ENCODE results near the gene STXBP2. TPM values are rescaled to one million over a fixed set of nuclear protein-coding genes. Genes with fewer than 3 reads are reported as not detected.

Gene STXBP2
- total RNA-seq, 1 donor from 2014 or later, result 215 TPM

DNA sequence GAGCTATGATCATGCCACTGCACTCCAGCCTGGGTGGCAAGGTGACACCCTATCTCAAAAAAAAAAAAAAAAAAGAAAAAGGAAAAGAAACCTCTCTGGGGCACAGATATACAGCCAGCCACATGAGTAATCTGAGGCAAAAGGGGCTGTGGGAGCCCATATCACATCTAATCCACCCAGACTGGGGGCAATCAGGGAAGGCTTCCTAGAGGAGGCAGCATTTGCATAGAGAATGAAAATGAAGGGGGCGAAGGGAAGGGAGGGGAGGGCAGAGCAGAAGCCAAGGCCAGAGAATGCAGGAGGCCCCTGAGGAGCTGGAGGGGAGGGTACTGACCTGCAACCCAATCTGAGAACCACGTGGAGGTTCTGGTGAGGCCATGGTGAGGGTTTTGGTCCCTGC, 13.2 kb downstream of the STXBP2 start:
- no peak for DNase-seq (ENCODE audit: low spot score)

DNA sequence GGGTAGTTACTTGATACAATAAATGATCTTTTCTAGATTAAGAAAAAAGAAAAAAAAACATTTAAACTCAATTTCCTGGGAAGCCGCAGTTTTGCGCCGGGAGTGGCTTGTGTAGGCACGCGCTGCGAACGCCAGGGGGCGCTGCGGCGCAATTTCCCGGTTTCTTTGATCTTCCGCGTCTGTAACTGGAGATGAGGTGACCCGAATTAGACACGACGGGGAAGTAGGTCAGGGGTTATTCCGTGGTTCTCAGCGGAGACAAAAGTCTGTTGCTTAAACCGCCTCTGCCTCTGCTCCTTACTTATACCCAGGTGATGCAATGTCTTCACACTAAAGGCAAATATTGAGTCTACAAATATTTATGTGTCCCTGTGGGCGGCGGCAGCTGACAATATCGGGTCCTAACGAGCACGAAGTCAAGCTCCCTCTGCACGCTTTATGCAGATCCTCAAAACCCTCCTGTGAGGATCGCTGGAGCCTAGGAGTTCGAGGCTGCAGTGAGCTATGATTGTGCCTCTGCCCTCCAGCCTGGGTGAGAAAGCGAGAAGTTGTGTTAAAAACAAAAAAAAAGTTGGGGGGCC, 15.2 kb downstream of the STXBP2 start:
- peak; percentile 85 for DNase-seq (ENCODE audit: low spot score)

DNA sequence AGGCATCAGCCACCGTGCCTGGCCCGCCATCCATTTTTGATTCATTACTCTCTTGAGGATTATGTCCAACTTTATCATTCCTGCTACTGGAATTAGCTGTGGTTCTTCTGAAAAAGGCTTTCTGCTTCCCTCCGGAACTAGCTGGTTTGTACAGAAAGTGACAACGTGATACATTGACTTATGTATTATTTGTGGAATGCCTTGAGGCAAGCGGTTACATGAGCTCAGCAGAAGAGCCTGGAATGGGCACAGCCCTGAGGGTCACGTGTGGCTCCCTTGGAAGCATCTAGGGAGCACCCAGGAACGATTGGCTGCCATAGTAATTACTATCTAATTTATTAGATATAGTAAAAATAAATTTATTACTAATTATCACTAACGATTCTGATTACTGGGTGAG, 17.5 kb downstream of the STXBP2 start:
- no peak for DNase-seq (ENCODE audit: low spot score)

DNA sequence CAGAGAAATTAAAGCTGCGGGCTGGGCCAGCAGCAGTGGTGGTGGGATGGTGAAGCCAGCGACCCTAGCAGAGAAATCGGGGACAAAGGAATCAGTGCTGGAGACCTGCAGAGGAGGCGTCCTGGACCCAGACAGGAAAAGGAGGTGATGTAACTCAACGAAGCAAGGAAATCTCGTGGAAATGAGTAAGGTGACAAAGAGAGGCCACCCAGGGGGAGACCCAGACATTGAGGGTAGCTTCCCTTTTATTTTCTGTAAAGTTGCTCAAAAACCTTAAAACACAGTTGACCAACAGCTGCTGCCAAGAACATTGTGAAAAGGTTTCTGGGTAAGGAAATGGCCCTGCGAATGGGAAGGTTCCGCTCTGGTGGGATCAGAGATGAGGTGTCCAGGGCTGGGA, 18.7 kb downstream of the STXBP2 start:
- no peak for DNase-seq (ENCODE audit: low spot score)

DNA sequence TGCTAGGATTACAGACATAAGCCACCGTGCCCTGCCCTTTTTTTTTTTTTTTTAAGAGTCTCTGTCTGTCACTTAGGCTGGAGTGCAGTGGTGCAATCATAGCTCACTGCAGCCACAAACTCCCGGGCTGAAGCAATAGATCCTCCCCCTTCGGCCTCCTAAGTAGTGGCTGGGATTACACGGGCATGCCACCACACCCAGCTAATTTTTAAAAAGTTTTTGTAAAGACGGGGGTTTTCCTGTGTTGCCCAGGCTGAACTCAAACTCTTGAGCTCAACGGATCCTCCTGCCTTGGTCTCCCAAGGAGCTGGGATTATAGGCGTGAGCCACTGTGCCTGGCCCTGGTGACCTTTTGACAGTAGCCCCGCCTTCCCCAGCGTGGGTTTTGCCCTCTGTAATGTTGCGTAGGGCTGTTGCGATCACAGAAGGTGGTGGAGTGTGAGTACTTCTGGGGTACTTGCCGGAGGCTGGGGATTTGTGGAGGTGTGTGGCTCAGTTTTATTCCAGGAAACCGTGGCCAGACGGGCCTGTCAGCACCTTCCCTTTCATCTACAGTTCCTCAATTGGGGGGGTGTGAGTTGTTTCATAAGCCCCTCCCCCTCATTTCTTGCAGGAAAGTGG, 20.3 kb downstream of the STXBP2 start:
- DNase-seq (ENCODE audit: low spot score), result no peak

DNA sequence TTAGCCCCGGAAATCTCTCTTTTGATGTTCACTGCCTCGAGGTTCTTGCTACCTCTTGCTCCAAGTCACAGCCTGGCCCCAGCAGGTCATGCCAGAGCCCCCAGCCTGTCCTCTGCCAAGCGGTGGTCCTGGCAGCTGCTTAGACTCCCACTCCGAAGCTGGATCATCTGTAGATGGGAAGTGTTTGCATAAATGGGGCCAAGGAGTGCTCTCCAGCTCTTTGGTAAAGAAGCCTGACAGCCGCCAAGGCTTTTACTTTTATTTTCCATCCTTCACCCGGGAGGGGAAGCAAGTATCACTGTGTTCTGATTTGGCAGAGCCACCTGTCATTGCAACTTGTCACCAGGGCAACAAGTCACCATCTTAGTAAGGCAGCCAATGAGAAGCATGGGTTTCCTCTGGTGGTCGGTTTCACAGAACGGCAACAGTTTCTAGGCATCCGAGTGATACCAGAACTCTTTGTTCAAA, 21.3 kb downstream of the STXBP2 start:
- no peak for DNase-seq (ENCODE audit: low spot score)

DNA sequence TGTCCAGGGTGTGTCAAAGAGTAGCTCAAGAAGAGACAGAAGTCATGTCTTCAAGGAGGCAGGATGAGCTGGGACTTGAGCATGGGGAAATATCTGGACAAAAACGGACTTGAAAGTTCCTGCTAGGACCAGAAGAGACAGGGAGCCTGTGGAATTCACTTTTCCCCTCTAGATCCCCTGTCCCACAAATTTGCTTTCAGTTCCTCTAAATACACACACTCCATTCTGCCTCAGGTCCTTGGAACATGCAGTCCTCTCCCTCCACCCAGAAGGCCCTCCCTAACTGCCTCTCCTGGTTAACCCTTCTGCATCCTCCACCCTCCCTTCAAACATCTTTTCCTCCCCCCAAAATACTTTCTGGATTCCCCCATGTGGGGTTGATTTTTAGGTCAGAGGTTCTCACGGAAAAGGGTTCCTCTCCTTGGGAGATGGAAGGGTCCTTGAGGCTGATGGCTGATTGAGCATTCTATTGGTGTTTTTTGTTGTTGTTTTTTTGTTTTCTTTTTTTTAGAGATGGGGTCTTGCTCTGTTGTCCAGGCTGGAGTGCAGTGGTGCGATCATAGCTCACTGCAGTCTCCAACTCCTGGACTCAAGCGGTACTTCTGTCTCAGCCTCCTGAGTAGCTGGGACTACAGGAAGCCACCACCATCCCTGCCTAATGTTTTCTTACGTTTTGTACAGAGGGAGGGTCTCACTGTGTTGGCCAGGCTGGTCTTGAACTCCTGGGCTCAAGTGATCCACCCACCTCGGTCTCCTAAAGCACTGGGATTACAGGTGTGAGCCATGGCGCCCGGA, 25.0 kb downstream of the STXBP2 start:
- DNase-seq (ENCODE audit: low spot score), result no peak

DNA sequence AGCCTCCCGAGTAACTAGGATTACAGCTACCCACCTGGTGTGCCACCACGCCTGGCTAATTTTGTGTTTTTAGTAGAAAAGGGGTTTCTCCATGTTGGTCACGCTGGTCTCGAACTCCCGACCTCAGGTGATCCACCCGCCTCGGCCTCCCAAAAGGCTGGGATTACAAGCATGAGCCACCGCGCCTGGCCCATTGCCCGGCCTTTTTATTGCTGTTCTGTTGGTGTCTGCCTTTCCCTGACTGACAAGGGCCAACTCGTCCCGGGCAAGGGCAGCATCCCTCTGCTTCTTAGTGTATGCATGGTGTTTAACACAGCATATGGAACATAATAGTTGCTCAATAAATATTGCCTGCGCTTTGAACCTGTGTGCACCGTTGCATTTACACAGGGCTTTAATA, 25.7 kb downstream of the STXBP2 start:
- no peak for DNase-seq (ENCODE audit: low spot score)

DNA sequence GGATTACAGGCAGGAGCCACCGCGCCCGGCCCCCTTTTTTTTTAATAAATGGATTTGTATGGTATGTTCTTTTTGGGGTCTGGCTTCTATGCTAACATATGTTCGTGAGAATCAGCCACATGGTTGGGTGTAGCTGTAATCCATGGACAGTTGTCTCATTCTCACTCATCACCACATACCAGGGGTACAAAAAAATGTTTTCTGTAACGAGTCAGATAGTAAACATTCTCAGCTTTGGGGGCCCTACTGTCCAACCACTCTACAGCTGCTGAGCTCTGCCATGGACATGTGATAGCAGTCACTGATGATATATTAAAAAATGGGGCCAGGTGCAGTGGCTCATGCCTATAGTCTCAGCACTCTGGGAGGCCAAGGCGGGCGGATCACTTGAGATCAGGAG, 26.8 kb downstream of the STXBP2 start:
- DNase-seq (ENCODE audit: low spot score), result no peak

DNA sequence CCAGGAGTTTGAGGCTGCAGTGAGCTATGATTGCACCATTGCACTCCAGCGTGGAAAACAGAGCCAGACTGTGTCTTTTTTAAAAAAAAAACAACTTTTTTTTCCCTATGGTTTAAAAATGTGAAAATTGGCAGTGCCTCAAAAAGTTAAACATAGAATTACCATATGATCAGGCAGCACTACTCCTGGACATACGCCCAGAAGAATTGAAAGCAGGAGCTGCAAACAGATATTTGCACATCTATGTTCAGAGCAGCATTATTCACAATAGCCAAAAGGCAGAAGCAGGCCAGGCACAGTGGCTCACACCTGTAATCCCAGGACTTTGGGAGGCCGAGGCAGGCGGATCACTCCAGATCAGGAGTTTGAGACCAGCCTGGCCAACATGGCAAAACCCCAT, 28.2 kb downstream of the STXBP2 start:
- DNase-seq (ENCODE audit: low spot score), result no peak

DNA sequence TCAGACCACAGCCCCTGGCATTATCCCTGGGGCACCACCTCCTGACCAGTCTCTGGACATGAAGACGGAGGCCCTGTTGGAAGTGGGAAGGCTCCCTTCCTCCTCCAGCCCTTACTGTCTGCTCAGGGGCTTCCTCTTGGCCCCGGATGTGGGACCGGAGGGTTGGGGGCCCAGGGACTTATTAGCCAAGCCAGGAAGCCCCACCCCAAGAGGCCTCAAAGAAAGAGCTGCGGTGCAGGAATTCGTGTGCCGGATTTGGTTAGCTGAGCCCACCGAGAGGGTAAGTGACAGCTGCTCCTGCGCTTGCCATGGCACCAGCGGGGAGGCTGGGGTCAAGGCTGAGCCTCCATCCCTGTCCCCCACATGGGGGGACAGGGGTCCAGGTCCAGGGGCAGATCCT, 31.9 kb downstream of the STXBP2 start, which contains the start of gene RETN:
RETN (plus strand) TSS at position 208 of the 400 bp plus-strand sequence. CDS start 278 bp downstream, outside the sequence.
- DNase-seq (ENCODE audit: low spot score), result no peak

DNA sequence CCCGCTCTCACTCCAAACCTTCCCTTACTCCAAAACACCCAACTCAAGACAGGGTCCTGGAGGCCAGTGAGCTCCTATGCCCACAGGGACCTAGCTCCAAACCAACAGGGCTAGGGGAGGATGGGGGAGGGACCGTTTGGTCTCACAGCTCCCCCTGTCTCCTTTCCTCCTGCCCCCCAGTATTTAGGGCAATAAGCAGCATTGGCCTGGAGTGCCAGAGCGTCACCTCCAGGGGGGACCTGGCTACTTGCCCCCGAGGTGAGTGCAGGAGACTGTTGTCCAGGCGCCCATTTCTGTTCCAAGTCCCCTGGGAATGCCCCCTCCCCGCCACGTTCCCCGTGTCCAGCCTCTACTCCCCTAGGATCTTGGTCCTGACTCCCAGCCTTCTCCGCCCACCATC, 32.7 kb downstream of the STXBP2 start:
- DNase-seq (ENCODE audit: low spot score), result no peak

DNA sequence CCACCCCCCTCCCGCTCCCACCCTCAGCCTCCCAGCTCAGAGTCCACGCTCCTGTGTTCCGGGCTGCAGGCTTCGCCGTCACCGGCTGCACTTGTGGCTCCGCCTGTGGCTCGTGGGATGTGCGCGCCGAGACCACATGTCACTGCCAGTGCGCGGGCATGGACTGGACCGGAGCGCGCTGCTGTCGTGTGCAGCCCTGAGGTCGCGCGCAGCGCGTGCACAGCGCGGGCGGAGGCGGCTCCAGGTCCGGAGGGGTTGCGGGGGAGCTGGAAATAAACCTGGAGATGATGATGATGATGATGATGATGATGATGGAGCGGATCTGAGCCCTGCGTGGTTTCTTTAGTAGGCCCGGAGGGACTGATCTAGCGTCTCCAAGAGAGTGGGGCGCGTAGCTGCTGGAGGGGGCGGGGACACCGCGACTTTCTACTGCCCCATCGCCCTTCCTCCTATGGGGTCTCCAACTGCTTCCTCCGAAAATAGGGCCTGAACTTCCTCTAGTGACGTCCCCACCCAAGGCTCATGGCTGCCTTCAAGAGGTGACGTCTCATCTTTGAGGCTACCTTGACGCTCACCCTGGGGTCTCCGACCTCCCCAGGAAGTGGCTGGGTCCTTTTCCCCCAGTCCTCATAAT, 33.4 kb downstream of the STXBP2 start:
- DNase-seq (ENCODE audit: low spot score), result no peak

DNA sequence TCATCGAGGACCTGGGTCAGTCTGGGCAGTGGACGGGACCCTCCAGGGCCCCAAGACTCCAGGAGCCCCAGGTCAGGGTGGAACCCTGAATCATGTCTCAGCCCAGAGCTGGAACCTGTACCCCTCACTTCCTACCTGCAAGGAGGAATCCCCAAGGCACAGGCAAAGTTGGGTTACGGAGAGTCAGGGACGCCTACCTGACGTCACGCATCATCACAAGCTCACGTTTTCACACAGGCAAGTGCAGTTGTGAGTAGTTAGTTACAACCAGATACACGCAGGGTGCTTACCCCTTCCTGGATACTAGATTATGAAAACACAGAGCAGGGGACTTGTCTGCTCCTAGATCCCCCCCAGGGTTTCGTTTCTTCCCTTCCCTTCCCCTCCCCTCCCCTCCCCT, 33.9 kb downstream of the STXBP2 start:
- no peak for DNase-seq (ENCODE audit: low spot score)

DNA sequence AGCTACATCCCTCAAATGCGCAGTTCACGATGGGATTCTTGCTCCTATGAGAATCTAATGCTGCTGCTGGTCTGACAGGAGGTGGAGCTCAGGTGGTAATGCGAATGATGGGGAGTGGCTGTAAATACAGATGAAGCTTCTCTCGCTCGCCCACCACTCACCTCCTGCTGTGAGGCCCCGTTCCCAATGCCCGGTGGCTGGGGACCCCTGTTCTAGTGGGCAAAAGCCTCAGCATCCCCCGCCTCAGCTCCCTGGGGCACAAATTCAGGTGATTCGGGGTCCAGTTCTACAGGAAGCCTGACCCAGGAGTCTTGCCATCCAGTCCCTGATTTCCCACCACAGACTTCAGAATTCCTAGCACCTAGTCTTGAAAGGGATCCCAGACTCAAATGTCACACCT, 35.6 kb downstream of the STXBP2 start:
- DNase-seq (ENCODE audit: low spot score), result no peak

DNA sequence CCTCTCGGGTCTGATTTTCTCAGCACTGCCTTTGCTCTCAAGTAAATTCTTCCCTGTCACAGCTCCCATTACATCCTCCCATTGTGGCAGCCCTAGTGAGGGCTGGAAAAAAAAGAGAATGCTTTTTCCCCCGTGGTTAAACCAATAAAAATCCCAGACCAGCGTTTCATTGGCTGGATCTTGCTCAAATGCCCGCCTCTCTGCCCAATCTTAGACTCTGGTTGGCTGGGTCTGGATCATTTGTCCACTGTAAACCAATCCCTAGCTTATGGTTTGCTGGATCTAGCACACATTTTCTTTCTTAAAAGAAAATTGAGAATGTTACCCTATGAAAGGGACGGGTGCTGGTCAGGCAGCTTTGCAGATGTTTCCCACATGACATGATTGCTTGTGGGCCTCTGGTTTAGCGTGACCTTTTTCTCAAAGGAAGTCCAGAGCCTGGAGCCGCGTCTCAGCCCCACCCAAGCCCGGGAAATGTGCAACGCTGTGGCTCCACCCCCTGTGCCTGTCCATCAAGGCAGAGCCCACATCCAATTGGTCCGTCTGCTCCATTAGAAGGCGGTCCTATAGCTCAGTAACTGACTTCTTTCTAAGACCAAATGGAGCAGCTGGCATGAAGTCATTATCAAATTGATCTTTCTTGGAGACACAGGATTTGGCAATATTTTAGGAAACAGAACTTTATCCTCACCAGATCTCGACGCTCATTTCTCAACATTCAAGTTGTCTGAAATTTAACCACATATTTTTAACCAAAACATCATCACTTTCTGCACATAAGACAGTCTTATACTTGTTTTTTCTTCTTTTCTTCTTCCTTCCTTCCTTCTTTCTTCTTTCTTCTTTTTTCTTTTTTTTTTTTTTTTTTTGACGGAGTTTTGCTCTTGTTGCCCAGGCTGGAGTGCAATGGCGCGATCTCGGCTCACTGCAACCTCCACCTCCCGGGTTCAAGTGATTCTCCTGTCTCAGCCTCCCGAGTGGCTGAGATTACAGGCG, 37.4 kb downstream of the STXBP2 start:
- peak; percentile 36 for DNase-seq (ENCODE audit: low spot score)

DNA sequence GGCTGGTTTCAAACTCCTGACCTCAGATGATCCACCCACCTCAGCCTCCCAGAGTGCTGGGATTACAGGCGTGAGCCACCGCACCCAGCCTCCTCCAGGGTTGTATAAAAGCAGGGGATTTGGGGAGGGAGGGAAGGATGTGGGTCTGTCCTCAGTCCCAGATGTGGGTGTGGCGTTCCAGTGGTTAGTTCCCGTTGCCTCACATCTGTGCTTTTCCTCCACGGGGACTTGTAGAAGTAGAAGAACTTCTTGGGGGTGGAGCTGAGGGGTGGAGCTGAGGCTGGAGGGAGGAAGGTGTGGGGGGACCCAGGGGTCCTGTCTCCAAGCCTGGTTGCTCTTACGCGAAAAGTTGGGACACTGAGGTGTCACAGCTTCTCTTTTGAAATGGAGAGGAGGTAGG, 39.5 kb downstream of the STXBP2 start:
- no peak for DNase-seq (ENCODE audit: low spot score)

DNA sequence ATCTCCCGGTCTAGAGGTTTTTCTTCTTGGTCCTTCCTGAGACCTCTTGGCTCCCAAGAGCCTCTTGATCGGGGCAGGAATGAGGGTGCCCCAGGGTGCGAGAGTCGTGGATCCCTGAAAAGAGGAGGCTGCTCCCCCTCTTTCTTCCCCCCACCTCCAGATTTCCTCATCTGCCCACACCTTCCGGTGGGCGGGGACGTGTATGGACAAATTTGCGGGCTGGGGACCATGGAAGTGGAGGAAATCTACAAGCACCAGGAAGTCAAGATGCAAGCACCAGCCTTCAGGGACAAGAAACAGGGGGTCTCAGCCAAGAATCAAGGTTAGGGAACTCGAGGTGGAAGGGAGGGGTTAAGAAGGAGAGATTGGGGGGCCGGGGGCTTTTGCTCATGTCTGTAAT, 39.9 kb downstream of the STXBP2 start, which contains the start of gene MCEMP1:
MCEMP1 (plus strand) TSS at position 237 of the 400 bp plus-strand sequence; CDS start at position 268, 31 bp downstream.
- no peak for DNase-seq (ENCODE audit: low spot score)

DNA sequence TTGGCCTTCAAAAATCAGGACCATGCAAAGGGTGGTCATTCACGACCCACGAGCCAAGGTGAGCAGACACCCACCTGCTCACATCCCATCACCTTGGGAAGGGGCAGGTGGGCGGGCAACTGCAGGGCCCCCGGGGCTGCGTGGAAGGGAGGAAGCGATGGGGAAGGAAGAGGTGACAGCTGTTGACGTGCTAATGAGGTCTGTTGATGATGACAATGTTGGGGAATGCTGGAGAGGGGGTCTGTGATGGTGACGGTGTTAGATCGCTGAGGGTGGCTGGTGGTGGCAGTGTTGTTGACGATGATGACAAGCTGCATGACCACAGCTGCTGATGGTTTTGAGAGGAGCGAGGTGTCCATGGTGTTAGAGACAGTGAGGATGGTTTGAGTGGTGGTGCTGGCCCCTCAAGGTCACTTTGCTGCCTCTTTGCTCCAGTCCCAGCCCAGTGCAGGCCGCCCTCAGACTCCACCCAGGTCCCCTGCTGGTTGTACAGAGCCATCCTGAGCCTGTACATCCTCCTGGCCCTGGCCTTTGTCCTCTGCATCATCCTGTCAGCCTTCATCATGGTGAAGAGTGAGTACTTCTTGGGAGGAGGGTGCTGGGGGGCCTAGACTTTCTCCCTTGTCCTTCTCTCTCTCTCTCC, 40.9 kb downstream of the STXBP2 start:
- DNase-seq (ENCODE audit: low spot score), result no peak

DNA sequence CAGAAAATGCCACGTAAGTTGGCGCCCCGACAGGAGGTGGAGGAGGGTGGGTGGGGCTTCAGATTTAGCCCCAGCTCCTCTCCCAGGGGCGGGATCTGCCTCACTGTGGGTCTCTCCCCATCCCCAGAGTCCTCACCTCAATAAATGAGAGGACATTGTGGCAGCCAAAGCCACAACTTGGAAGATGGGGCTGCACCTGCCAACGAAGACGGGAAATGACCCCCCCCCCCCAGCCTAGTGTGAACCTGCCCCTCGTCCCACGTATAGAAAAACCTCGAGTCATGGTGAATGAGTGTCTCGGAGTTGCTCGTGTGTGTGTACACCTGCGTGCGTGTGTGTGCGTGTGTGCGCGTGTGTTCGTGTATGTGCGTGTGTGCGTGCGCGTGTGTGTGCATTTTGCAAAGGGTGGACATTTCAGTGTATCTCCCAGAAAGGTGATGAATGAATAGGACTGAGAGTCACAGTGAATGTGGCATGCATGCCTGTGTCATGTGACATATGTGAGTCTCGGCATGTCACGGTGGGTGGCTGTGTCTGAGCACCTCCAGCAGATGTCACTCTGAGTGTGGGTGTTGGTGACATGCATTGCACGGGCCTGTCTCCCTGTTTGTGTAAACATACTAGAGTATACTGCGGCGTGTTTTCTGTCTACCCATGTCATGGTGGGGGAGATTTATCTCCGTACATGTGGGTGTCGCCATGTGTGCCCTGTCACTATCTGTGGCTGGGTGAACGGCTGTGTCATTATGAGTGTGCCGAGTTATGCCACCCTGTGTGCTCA, 42.3 kb downstream of the STXBP2 start:
- no peak for DNase-seq (ENCODE audit: low spot score)

Measured in mucosa of gallbladder (tissue), 1 donor.